ENCODE data around the gene CDH13. TPM values are rescaled to one million over a fixed set of nuclear protein-coding genes. Genes with fewer than 3 reads are reported as not detected.

Gene CDH13
- total and polyA plus RNA-seq, 2 experiments from 2014 or later: 1.2 to 1.5 TPM

DNA sequence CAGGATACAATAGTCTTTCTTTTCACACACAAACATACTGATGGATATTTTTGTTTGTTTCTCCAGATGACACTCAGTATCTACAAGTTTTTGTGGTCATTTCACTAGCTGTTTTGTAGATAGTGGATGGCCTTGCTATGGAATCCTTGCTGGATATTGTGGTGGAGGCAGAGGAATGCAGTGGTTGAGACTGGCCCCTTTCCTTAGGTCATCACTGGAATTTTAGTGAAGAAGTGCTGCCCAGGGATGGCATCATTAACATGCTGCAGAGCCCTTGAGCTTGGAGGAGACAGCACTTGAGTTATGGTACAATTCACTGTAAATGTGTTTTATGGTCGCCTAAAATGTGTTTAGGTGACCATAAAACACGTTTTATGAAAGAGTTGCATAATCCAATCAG lies 725.1 kb downstream of the CDH13 start:
- TF ChIP-seq, protein P1, sequence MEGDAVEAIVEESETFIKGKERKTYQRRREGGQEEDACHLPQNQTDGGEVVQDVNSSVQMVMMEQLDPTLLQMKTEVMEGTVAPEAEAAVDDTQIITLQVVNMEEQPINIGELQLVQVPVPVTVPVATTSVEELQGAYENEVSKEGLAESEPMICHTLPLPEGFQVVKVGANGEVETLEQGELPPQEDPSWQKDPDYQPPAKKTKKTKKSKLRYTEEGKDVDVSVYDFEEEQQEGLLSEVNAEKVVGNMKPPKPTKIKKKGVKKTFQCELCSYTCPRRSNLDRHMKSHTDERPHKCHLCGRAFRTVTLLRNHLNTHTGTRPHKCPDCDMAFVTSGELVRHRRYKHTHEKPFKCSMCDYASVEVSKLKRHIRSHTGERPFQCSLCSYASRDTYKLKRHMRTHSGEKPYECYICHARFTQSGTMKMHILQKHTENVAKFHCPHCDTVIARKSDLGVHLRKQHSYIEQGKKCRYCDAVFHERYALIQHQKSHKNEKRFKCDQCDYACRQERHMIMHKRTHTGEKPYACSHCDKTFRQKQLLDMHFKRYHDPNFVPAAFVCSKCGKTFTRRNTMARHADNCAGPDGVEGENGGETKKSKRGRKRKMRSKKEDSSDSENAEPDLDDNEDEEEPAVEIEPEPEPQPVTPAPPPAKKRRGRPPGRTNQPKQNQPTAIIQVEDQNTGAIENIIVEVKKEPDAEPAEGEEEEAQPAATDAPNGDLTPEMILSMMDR (IDR thresholded peaks at IDR 0.05; ENCODE audit: poor library complexity): no peak
- TF ChIP-seq EZH2phosphoT487 (IDR thresholded peaks at IDR 0.05; ENCODE audit: low read depth, severe bottlenecking, unreplicated experiment) (no peak), EZH2 (IDR thresholded peaks at IDR 0.05; ENCODE audit: borderline replicate concordance) (no peak)
- no peaks in the 10 kb centered on the region for H3K4me1 ChIP-seq (ENCODE audit: insufficient read depth)
- no peak overlapping the region for H3K27ac ChIP-seq
- no peak overlapping the region for H3K4me2 ChIP-seq
- H3K4me3 ChIP-seq: no peak overlapping the region
- H3K9me2 ChIP-seq (replicated peaks; ENCODE audit: insufficient read depth): no peaks in the 10 kb centered on the region
- H3K79me2 ChIP-seq: no peaks in the 10 kb centered on the region
- H4K20me1 ChIP-seq (ENCODE audit: insufficient read depth, poor library complexity, severe bottlenecking): no peaks in the 10 kb centered on the region
- no peaks in the 10 kb centered on the region for H3K27me3 ChIP-seq
- H3K36me3 ChIP-seq (replicated peaks; ENCODE audit: insufficient read depth, low read depth): no peaks in the 10 kb centered on the region
- H2AFZ ChIP-seq: no peak overlapping the region
- no peak for DNase-seq (ENCODE audit: low spot score)
- H3K9me3 ChIP-seq (ENCODE audit: low read depth): no peaks in the 10 kb centered on the region
- WGBS (ENCODE audit: low lambda C conversion rate, missing lambda C conversion rate): 73% methylated on average over 2 of the region's 2 CpGs

GRCh38 chr16:83353241-83353640 lies 726.5 kb downstream of the CDH13 start:
- Histone ChIP-seq H2AFZ (no peak overlapping the region), H3K36me3 (replicated peaks; ENCODE audit: insufficient read depth, low read depth) (no peaks in the 10 kb centered on the region), H3K9me2 (replicated peaks; ENCODE audit: insufficient read depth) (no peaks in the 10 kb centered on the region), H4K20me1 (ENCODE audit: insufficient read depth, poor library complexity, severe bottlenecking) (no peaks in the 10 kb centered on the region), H3K4me1 (ENCODE audit: insufficient read depth) (no peaks in the 10 kb centered on the region), H3K27me3 (no peaks in the 10 kb centered on the region), H3K27ac (no peak overlapping the region), H3K4me2 (no peak overlapping the region), H3K79me2 (no peaks in the 10 kb centered on the region), H3K4me3 (no peak overlapping the region), H3K9me3 (ENCODE audit: low read depth) (no peaks in the 10 kb centered on the region)
- 96% methylated on average over 3 of the region's 3 CpGs for whole genome bisulfite sequencing (ENCODE audit: low lambda C conversion rate, missing lambda C conversion rate)
- TF ChIP-seq, protein P1 (IDR thresholded peaks at IDR 0.05; ENCODE audit: poor library complexity): no peak
- TF ChIP-seq EZH2phosphoT487 (IDR thresholded peaks at IDR 0.05; ENCODE audit: low read depth, severe bottlenecking, unreplicated experiment) (no peak), EZH2 (IDR thresholded peaks at IDR 0.05; ENCODE audit: borderline replicate concordance) (no peak)
- no peak for DNase-seq (ENCODE audit: low spot score)

GRCh38 chr16:83354015-83354414 lies 727.2 kb downstream of the CDH13 start:
- no peak overlapping the region for H3K4me3 ChIP-seq
- H3K36me3 ChIP-seq (replicated peaks; ENCODE audit: insufficient read depth, low read depth): no peaks in the 10 kb centered on the region
- no peaks in the 10 kb centered on the region for H3K79me2 ChIP-seq
- H4K20me1 ChIP-seq (ENCODE audit: insufficient read depth, poor library complexity, severe bottlenecking): no peaks in the 10 kb centered on the region
- no peak overlapping the region for H3K4me2 ChIP-seq
- TF ChIP-seq EZH2 (IDR thresholded peaks at IDR 0.05; ENCODE audit: borderline replicate concordance): no peak
- TF ChIP-seq, protein P1 (IDR thresholded peaks at IDR 0.05; ENCODE audit: poor library complexity): no peak
- no peak for TF ChIP-seq EZH2phosphoT487 (IDR thresholded peaks at IDR 0.05; ENCODE audit: low read depth, severe bottlenecking, unreplicated experiment)
- no peak overlapping the region for H2AFZ ChIP-seq
- H3K9me3 ChIP-seq (ENCODE audit: low read depth): no peaks in the 10 kb centered on the region
- H3K4me1 ChIP-seq (ENCODE audit: insufficient read depth): no peaks in the 10 kb centered on the region
- 88% methylated on average over 7 of the region's 7 CpGs for WGBS (ENCODE audit: low lambda C conversion rate, missing lambda C conversion rate)
- no peaks in the 10 kb centered on the region for H3K9me2 ChIP-seq (replicated peaks; ENCODE audit: insufficient read depth)
- H3K27me3 ChIP-seq: no peaks in the 10 kb centered on the region
- DNase-seq (ENCODE audit: low spot score): no peak
- H3K27ac ChIP-seq: no peak overlapping the region

Data from hepatocyte (in vitro differentiated cells).